Body of pancreas (tissue), 4 donors: Measurements from ENCODE around the gene GCKR.

Source experiments
- POLR2A ChIP-seq, 3 donors: fragments of 450-650 bp; IDR thresholded peaks; one replicate each; pipeline ENCODE4 v1.6.1; 2016; ENCODE audit warnings: antibody characterized with exemption in 3 of 3, mild to moderate bottlenecking in 2 of 3
- TF ChIP-seq, protein P1 (sequence below), 7 experiments: fragments of 450-650 bp in 4 of 7; fragments of 200-600 bp in 3 of 7; sonication (generic) in 3 of 7; IDR thresholded peaks; one replicate each; pipeline ENCODE4 v1.5.1; 2016 to 2019; ENCODE audit warnings: antibody characterized with exemption in 7 of 7

- TF ChIP-seq, protein P1, sequence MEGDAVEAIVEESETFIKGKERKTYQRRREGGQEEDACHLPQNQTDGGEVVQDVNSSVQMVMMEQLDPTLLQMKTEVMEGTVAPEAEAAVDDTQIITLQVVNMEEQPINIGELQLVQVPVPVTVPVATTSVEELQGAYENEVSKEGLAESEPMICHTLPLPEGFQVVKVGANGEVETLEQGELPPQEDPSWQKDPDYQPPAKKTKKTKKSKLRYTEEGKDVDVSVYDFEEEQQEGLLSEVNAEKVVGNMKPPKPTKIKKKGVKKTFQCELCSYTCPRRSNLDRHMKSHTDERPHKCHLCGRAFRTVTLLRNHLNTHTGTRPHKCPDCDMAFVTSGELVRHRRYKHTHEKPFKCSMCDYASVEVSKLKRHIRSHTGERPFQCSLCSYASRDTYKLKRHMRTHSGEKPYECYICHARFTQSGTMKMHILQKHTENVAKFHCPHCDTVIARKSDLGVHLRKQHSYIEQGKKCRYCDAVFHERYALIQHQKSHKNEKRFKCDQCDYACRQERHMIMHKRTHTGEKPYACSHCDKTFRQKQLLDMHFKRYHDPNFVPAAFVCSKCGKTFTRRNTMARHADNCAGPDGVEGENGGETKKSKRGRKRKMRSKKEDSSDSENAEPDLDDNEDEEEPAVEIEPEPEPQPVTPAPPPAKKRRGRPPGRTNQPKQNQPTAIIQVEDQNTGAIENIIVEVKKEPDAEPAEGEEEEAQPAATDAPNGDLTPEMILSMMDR (IDR thresholded peaks at IDR 0.05): no peak
- TF ChIP-seq POLR2A (IDR thresholded peaks at IDR 0.05): no peak
Measured at GRCh38 chr2:27497288-27497627, 619 bp downstream of the GCKR start.
